B cell (primary cell): ENCODE measurements around the gene LHCGR. TPM values are rescaled to one million over a fixed set of nuclear protein-coding genes. Genes with fewer than 3 reads are reported as not detected.

Experiments used
- ATAC-seq: fragments of 200-7000 bp; cut with Tn5 transposase; one replicate; pipeline ENCODE4 v1.10.0; 2021; ENCODE audit warnings: low read depth, mild to moderate bottlenecking, moderate number of reproducible peaks, moderate library complexity
- CTCF ChIA-PET: fragments of 350-600 bp; sonication (Branson Sonifier 250); formaldehyde crosslinking; loops from one replicate; lab custom pipeline; 2021; ENCODE audit warnings: antibody characterized with exemption, inconsistent platforms; lab: Charles Lee
- POLR2A ChIA-PET: fragments of 350-600 bp; sonication (Branson Sonifier 250); formaldehyde crosslinking; loops from one replicate; lab custom pipeline; 2021; ENCODE audit warnings: antibody characterized with exemption; lab: Charles Lee
- DNase-seq: peaks from one replicate; pipeline ENCODE4 v3.0.0; 2013
- H2AFZ ChIP-seq: 2 replicates; pipeline ENCODE4 v1.6.1; 2012; ENCODE audit warnings: mild to moderate bottlenecking, low read depth, low read length; ENCODE audit not compliant: insufficient read depth, poor library complexity, severe bottlenecking
- H3K27ac ChIP-seq, 2 donors: 1 replicate in 1 of 2; 2 replicates in 1 of 2; pipeline ENCODE4 v1.5.1; 2012 to 2013; ENCODE audit warnings: low read length in 2 of 2, mild to moderate bottlenecking in 2 of 2, moderate library complexity in 1 of 2
- H3K27me3 ChIP-seq, 4 experiments: fragments of 200-600 bp in 1 of 4; sonication (generic) in 1 of 4; replicated peaks in 1 of 4; 1 replicate in 2 of 4; 2 replicates in 2 of 4; pipeline versions ENCODE4 v1.6.1 to v1.7.0; 2013 to 2016; ENCODE audit warnings: low read length in 3 of 4, mild to moderate bottlenecking in 2 of 4, mixed read lengths in 1 of 4, moderate library complexity in 1 of 4; ENCODE audit not compliant: insufficient read depth in 4 of 4, control insufficient read depth in 3 of 4; ENCODE audit errors: control extremely low read depth in 1 of 4
- H3K36me3 ChIP-seq, 2 experiments: replicated peaks in 1 of 2; 1 replicate in 1 of 2; 2 replicates in 1 of 2; pipeline versions ENCODE4 v1.6.1 to v1.7.1; 2013; ENCODE audit warnings: low read length in 1 of 2; ENCODE audit not compliant: insufficient read depth in 2 of 2, control insufficient read depth in 1 of 2; ENCODE audit errors: control extremely low read depth in 1 of 2, extremely low read depth in 1 of 2
- H3K4me1 ChIP-seq, 2 donors: fragments of 200-600 bp in 1 of 2; sonication (generic) in 1 of 2; 1 replicate in 1 of 2; 2 replicates in 1 of 2; pipeline versions ENCODE4 v1.5.1 to v1.6.1; 2013 to 2017; ENCODE audit warnings: low read length in 2 of 2; ENCODE audit not compliant: control insufficient read depth in 2 of 2, insufficient read depth in 2 of 2
- H3K4me2 ChIP-seq: replicated peaks from 2 replicates; pipeline ENCODE3; 2012; ENCODE audit warnings: mild to moderate bottlenecking, low read depth, low read length; ENCODE audit not compliant: poor library complexity, severe bottlenecking
- H3K4me3 ChIP-seq, 5 experiments: fragments of 200-600 bp in 1 of 5; sonication (generic) in 1 of 5; 1 replicate in 3 of 5; 2 replicates in 2 of 5; pipeline versions ENCODE4 v1.5.1 to v1.7.0; 2011 to 2016; ENCODE audit warnings: low read length in 4 of 5, mild to moderate bottlenecking in 4 of 5, low read depth in 2 of 5, control low read depth in 1 of 5, moderate library complexity in 1 of 5; ENCODE audit not compliant: insufficient read depth in 1 of 5; ENCODE audit errors: control extremely low read depth in 1 of 5, extremely low read depth in 1 of 5
- H3K79me2 ChIP-seq: fragments of 200-600 bp; sonication (generic); one replicate; pipeline ENCODE4 v1.6.0; 2016; ENCODE audit warnings: low read length; ENCODE audit not compliant: control insufficient read depth, insufficient read depth
- H3K9ac ChIP-seq: fragments of 200-600 bp; sonication (generic); 2 replicates; pipeline ENCODE4 v1.6.1; 2017; ENCODE audit warnings: mild to moderate bottlenecking, low read length, moderate library complexity
- H3K9me3 ChIP-seq, 3 donors: one replicate each; pipeline versions ENCODE4 v1.6.1 to v1.7.1; 2013; ENCODE audit warnings: low read length in 2 of 3; ENCODE audit not compliant: control insufficient read depth in 2 of 3, insufficient read depth in 1 of 3; ENCODE audit errors: control extremely low read depth in 1 of 3
- H4K20me1 ChIP-seq: 2 replicates; pipeline ENCODE4 v1.6.0; 2012; ENCODE audit warnings: mild to moderate bottlenecking, low read length; ENCODE audit not compliant: insufficient read depth, control insufficient read depth, poor library complexity, severe bottlenecking
- H3K27ac Mint-ChIP-seq: one replicate; pipeline ENCODE4 v1.8.0; 2021; ENCODE audit warnings: mixed read lengths
- H3K27me3 Mint-ChIP-seq: one replicate; pipeline ENCODE4 v1.8.0; 2021; ENCODE audit warnings: mixed read lengths
- H3K4me1 Mint-ChIP-seq: one replicate; pipeline ENCODE4 v1.8.0; 2021; ENCODE audit warnings: mixed read lengths
- H3K4me3 Mint-ChIP-seq: one replicate; pipeline ENCODE4 v1.8.0; 2021; ENCODE audit warnings: mixed read lengths
- H3K9me3 Mint-ChIP-seq: one replicate; pipeline ENCODE4 v1.8.0; 2022; ENCODE audit warnings: mixed read lengths; ENCODE audit not compliant: insufficient read depth
- CTCF ChIP-seq: fragments of 200-600 bp; IDR thresholded peaks from one replicate; pipeline ENCODE4 v1.8.0; 2022; ENCODE audit warnings: antibody characterized with exemption, mild to moderate bottlenecking
- EZH2 ChIP-seq: IDR thresholded peaks from 2 replicates; pipeline ENCODE4 v1.6.1; 2012; ENCODE audit warnings: borderline replicate concordance, low read depth, mild to moderate bottlenecking, moderate library complexity, low read length; ENCODE audit not compliant: insufficient read depth, poor library complexity, severe bottlenecking
- WGBS: methylation state at CpG from one replicate; pipeline ENCODE4 v1.1.5; 2013; ENCODE audit warnings: missing lambda C conversion rate; ENCODE audit not compliant: insufficient coverage; 5-methylcytosine and 5-hydroxymethylcytosine counted together
- intact Hi-C: fragments of 100-400 bp; cut with micrococcal nuclease; formaldehyde crosslinking; loops from one replicate; pipeline ENCODE4 v1.10.0; 2022
- polyA plus RNA-seq: library from polyadenylated mRNA; depleted of rRNA; stranded (reverse); fragments of >200 nt; gene quantifications from 2 replicates; pipeline ENCODE4 v1.2.3, GENCODE V29; 2012
- total RNA-seq, 2 donors: library from RNA; stranded (reverse); fragments of 120-200 nt in 1 of 2; gene quantifications; 1 replicate in 1 of 2; 2 replicates in 1 of 2; pipeline versions ENCODE4 v1.2.3 to v1.2.4, GENCODE V29; 2013 to 2022

Gene LHCGR
- total and polyA plus RNA-seq, 2 donors (not counting 1 experiment from before 2014, with no cell fraction given): not detected

GRCh38 chr2:48724278-48724677, 31.2 kb downstream of the LHCGR start:
- peaks cover 11% of the 10 kb centered on the region for H3K27me3 Mint-ChIP-seq
- H3K4me1 Mint-ChIP-seq: no peaks in the 10 kb centered on the region

GRCh38 chr2:48723129-48723528, 32.4 kb downstream of the LHCGR start:
- Mint-ChIP-seq H3K4me3 (no peak overlapping the region), H3K27me3 (peaks cover 5% of the 10 kb centered on the region), H3K4me1 (no peaks in the 10 kb centered on the region), H3K9me3 (no peaks in the 10 kb centered on the region), H3K27ac (no peak overlapping the region)
- Histone ChIP-seq H3K9me3 (no peaks in the 10 kb centered on the region), H3K9ac (no peak overlapping the region), H3K79me2 (no peaks in the 10 kb centered on the region), H3K4me2 (no peak overlapping the region), H3K27ac (no peak overlapping the region), H3K36me3 (no peaks in the 10 kb centered on the region), H3K4me3 (no peak overlapping the region), H4K20me1 (no peaks in the 10 kb centered on the region), H2AFZ (no peak overlapping the region), H3K4me1 (no peaks in the 10 kb centered on the region), H3K27me3 (no peaks in the 10 kb centered on the region)
- no peak for ATAC-seq
- intact Hi-C loops: no loop called here
- no peak for DNase-seq
- no peak for TF ChIP-seq CTCF
- no peak for TF ChIP-seq EZH2
- ChIA-PET POLR2A (no interaction called here), CTCF (no interaction called here)

More at GRCh38 chr2:48724278-48724677, 31.2 kb downstream of the LHCGR start:
- no peaks in the 10 kb centered on the region for H4K20me1 ChIP-seq
- no peak overlapping the region for H3K4me3 ChIP-seq
- ChIA-PET POLR2A (no interaction called here), CTCF (no interaction called here)
- no peak overlapping the region for H3K4me3 Mint-ChIP-seq
- no peak overlapping the region for H3K27ac ChIP-seq
- no peaks in the 10 kb centered on the region for H3K36me3 ChIP-seq
- intact Hi-C loops: no loop called here
- no peaks in the 10 kb centered on the region for H3K4me1 ChIP-seq
- no peaks in the 10 kb centered on the region for H3K27me3 ChIP-seq
- H3K9me3 Mint-ChIP-seq: no peaks in the 10 kb centered on the region
- H3K79me2 ChIP-seq: no peaks in the 10 kb centered on the region
- H3K9ac ChIP-seq: no peak overlapping the region
- WGBS: no CpG with 5 or more reads among the region's 2 CpGs
- no peak overlapping the region for H2AFZ ChIP-seq
- DNase-seq: no peak
- TF ChIP-seq EZH2 (no peak), CTCF (no peak)
- no peak overlapping the region for H3K27ac Mint-ChIP-seq
- ATAC-seq: no peak
- H3K4me2 ChIP-seq: no peak overlapping the region
- H3K9me3 ChIP-seq: no peaks in the 10 kb centered on the region
